Measurements from ENCODE around the gene IDS. TPM values are rescaled to one million over a fixed set of nuclear protein-coding genes. Genes with fewer than 3 reads are reported as not detected.

The IDS gene
- total RNA-seq, 1 experiment from 2014 or later = 34.3 TPM

Other genes with a start within 250 kb of the IDS start
- 23.5 and 30.3 TPM in 2 replicates for gene EOLA1, start 35.7 kb upstream of the IDS start, total RNA-seq (2014; rRNA removed; shearing (Covaris generic); ENCODE audit: low replicate concordance)
- not detected in 2 replicates for gene HSFX3, start 44.6 kb upstream of the IDS start, total RNA-seq (2014; rRNA removed; shearing (Covaris generic); ENCODE audit: low replicate concordance)
- gene MAGEA9B, start 82.2 kb upstream of the IDS start, total RNA-seq (2014; rRNA removed; shearing (Covaris generic); ENCODE audit: low replicate concordance) = not detected in 2 replicates
- gene HSFX2, start 90.0 kb upstream of the IDS start, total RNA-seq (2014; rRNA removed; shearing (Covaris generic); ENCODE audit: low replicate concordance) = not detected in 2 replicates
- 20.0 and 33.8 TPM in 2 replicates for gene TMEM185A, start 126.5 kb upstream of the IDS start, total RNA-seq (2014; rRNA removed; shearing (Covaris generic); ENCODE audit: low replicate concordance)
- gene MAGEA11, start 206.8 kb upstream of the IDS start, total RNA-seq (2014; rRNA removed; shearing (Covaris generic); ENCODE audit: low replicate concordance) = not detected in 2 replicates

All from Caki2 (cell line).